ENCODE measurements around the gene GNG7. TPM values are rescaled to one million over a fixed set of nuclear protein-coding genes. Genes with fewer than 3 reads are reported as not detected.

Gene GNG7
- total RNA-seq, 1 donor from 2014 or later: not detected

DNA sequence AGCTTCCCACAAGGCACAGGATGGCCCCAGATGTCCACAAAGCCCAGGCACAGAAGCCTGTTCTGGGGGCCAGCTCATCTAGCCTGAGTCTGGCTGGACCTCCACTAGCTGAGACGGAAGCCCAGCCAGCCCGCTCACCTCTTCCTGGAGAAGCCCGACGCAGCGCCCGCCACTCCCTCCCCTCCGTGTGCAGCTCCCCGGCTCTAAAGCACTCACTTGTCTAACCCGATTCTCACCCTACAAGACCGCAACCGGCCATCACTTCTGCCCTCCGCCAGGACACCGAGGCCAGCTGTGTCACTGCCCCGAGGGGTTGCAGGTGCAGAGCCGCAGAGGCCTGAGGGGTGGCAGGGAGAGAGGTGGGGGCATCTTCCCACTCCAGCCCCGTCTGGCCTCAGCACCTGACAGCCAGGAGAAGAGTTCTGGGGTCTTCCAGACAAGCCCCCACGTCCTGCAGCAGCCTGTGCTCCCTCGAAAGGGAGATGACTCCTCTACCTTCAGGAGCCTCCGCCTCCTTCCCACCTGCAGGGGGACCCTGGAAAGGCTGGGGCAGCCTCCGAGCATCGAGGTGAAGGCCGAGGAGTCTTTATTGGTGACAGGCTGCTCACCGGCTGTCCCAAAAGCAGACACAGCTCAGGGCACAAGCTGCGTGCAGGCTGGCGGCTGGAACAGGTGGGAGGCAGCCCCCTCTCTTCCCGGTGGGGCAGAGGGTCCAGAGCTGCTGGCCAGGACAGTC, 24.6 kb upstream of the GNG7 start:
- peak; percentile 53 for DNase-seq (ENCODE audit: low read depth)

DNA sequence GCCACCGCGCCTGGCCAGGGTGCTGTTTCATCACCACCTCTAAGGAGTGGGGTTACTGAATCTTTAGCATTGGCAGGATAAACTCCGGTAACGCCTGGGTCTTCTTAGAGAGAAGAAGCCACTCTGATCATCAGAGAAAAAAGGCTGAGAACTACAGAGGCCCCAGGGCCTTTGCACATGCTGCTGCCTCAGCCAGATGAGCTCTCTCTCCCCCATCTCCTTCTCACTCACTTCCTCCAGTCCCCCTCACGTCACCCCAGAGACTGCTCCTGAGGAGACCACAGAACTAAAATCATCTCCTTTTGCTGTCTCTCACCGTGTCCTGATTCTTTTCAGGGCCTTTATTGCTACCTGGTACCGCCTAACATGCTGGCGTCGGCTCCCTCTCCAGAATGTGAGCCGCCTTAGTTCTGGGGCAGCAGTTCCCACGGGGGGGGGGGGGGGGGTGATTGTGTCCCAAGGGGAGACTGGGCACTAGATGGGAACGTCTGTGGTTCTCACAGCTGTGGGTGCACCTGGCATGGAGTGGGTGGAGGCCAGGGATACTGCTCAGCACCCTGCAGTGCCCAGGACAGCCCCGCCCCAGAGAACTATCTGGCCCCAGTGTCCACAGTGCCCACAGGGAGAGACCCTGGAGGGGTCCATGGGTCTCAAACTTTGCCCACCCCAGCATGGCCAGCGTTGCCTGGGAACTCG, 23.8 kb upstream of the GNG7 start:
- DNase-seq (ENCODE audit: low read depth): peak; percentile 87

DNA sequence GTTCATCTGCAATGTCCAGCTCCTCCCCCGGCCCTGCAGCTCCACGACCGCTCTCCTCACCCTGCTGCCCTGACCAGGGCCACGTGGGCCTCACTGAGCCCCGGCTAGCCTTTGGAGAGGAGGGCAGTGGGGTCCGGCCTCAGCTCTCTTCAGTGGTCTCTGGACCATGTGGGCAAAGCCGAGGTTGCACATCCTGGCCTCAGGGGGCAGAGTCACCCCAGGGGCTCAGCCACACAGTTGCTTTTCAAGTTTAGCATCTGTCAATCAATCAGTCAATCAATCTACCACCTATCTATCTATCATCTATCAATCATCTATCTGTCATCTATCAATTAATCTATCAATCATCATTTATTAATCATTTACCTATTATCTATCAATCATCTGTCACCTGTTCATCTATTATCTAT, 21.7 kb upstream of the GNG7 start:
- no peak for DNase-seq (ENCODE audit: low read depth)

DNA sequence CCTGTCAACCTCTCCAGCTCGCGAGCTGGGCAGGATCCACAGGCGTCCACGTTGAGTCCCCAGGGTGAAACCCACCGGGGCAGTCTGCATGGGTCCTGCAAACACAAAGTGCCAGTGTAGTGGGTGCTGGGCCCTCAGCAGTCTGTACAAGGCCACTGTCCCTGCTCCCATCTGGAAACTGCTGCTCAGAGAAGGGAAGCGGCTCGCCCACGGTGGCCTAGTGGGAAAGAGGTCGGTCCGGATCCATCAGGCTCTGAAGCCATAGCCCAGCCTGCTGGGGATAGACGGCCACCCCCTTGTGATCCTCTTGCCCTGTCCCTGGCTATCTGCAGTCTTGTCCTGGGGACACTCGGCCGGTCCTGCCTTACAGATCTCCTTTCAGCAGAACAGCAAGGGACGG, 21.3 kb upstream of the GNG7 start:
- DNase-seq (ENCODE audit: low read depth): no peak

DNA sequence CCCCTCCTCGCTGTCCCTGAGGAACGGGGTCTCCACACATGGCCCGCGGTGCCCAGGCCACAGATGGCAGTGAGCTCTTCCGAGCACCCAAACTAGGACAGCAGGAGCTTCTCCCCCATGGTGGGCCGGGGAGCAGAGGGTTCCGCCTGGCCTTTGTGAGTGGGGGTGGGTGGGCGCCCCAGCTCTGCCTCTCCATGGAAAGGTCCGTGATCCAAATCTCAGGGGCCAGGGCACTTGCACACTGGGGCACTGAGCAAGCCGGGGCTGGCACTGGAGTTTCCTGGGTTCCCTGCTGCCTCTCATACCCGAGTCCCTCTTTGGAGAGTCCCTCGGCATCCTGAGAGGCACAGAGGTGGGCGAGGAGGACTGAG, 20.8 kb upstream of the GNG7 start:
- no peak for DNase-seq (ENCODE audit: low read depth)

DNA sequence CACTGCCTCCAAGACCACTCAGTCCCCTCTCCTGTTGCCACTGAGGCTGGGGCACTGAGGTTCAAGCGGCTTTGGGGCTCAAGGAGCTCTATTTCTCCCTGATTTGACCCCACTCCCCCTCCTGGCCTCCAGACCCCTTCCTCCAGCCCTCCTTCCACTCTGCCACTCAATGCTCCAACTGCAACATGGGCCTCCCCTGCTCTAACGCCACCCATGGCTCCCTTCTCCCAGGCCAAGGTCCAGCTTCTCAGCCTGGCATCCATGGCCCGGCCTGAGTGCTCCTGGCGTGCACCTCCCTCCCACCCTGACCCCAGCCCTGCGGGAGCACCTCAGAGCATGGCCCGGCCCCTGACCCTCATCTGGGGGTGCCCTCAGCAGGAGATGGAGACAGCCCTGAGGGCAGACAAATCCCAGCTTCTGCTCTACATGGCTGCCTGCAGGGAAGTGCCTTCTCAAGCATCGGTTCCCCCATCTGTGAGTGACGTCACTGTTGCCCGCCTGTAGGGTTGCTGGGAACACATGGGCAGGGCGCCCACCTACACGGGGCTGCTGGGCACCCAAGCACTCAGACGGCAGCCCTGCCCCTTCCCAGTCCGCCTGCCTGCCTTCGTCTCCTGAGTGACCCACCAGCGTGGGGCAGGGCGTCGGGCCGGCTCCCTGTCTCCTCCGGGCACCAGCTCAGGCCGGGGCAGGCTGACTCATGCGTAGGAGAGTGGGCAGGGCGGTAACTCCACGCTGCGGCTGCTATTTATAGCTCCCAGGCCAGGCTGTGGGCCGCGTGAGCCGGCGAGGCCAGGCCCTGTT, 20.2 kb upstream of the GNG7 start:
- peak; percentile 91 for DNase-seq (ENCODE audit: low read depth)

DNA sequence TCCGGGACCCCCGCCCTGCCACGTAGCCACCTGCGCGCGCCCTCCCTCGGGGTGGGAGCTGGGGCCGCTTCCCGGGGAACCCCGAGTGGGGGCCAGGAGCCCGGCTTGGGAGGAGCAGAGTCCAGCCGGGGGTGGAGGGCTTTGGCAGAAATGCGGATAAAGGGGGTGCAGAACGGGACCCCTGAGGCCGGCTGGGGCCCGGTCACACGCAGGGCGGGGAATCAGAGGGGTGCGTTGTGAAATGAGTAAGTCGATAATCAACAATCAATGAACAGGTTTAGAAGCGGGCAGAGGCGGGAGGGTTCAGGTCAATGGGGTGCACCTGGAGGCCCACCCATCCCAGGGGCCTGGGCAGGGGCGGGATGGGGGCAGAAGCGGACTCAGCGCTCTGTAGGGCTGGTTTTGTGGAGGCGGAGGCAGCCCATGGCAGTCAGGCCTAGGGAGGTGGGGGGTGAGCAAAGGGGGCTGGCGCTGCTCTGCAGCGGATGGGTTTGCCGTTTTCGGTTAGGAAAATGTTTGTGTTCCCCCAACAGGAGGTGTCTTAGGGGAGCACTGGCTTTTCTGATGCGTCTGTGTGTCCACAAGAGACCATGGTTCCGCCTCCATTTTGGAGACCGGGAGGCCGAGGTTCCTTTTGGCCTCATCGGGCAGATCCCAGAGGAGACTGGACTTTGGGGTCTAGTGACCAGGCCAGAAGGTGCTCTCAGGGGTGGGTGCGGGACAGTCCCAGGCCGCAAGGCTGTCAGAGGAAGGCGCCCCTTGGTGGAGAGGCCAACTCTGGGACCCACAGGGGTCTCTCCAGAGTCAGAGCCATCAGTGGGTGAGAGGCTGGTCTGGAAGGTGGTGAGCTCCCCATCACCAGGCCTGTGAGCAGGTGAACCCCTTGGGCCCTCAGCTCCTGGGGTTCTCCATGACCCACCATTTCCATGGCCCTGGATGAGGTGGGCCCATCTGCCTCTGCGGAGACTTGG, 19.4 kb upstream of the GNG7 start:
- no peak for DNase-seq (ENCODE audit: low read depth)

DNA sequence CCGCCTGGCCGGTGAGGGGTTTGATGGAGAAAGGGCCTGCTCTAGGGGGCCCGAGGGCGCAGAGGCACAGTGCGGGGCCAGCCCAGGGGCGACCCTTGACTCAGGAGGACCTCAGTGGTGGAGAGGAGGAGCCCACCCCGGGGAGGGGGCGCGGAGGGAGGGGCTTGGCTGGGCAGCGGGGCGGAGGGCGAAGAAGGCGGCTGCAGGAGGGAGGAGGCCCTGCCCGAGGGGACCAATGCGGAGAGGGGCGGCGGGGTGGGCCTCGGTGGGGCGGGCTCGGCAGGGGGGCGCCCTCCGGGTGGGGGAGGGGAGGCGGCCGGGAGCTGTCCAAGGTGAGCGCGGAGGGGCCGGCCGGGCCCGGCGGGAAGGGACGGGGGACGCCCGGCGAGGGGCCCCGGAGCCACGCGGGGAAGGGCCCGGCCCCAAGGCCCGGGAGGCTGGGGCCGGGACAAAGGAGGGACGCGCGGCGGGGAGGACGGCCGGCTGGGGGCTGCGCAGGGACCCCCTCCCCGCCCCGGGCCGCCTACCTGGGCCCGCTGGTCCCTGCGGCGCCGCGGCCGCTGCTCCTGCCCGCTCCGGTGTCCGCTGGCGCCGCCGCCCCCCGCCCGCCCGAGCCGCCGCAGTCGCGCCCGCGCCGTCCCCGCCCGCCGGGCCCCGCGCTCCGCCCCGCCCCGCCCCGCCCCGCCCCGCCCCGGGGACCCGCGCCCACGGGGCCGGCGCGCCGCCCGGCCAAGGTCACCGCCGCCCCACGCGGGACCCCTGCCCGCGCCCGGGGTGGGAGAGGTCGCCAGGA, 18.5 kb upstream of the GNG7 start, which contains the start of gene DIRAS1:
TSS of gene DIRAS1 (minus strand) at position 596 of the 793 bp plus-strand sequence. CDS start 3,566 bp downstream, outside the sequence.
- DNase-seq (ENCODE audit: low read depth): no peak

DNA sequence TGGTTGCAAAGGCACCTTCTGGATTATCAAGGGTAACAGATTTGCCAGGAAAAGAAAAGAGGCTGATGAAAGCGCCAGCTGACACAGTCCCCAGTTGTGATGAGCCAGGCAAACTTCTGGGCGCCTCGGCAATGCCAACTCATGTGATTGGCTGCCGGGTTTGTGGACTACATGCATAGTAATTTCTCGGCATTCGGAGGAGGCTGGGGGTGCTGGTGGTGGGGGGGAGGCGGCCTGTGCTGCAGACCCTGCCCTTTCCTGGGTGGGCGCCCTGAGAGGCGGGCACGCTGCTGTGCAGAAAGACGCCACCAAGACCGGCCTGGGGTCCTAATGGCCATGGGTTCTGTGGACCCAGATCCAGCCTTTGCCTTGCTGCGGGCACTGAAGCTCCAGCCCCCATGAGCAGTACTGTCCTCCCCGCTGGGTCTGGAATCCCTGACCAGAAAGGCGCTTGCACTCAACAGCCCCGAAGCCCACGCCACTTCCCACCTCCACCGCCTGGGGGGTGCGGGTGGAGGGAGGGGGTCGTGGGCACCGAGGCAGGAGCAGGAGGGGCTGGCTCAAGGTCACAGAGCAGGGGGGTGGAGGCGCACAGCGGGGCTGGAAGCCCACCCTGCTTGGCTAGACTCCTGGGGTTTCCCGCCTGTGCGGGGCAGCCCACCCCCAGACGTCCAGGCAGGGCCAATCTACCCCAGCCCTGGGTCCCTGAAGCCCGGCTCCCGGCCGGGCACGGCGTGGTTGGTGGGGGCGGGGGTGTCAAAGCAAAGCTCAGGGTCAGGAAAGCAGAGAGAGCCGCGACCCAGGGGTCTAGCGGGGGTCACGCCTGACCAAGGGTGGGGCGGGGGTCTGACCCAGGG, 17.7 kb upstream of the GNG7 start:
- peak; percentile 52 for DNase-seq (ENCODE audit: low read depth)

DNA sequence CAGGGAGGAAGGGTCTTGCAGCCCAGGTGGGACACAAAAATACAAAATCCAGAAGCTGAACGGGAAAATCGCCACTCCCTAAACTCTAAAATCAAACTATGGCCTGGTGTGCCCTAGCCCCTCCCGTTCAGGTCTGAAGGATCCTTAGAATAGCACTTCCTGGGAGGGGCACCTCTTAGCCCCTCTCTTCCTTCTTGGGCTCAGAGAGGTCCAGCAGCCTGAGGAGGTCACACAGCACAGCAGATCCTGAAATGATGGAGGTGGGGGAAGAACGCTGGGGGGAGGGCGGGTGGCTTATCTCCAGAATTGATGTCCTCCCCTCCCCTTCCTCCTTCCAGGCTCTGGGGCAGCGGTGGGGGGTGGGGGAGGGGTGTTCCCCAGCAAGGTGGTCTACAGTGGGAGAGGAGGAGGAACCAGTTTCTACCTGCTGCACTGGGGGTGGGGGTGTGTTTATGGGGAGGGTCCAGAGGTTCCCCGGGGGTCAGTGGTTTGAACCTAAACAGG, 16.8 kb upstream of the GNG7 start:
- DNase-seq (ENCODE audit: low read depth): no peak

DNA sequence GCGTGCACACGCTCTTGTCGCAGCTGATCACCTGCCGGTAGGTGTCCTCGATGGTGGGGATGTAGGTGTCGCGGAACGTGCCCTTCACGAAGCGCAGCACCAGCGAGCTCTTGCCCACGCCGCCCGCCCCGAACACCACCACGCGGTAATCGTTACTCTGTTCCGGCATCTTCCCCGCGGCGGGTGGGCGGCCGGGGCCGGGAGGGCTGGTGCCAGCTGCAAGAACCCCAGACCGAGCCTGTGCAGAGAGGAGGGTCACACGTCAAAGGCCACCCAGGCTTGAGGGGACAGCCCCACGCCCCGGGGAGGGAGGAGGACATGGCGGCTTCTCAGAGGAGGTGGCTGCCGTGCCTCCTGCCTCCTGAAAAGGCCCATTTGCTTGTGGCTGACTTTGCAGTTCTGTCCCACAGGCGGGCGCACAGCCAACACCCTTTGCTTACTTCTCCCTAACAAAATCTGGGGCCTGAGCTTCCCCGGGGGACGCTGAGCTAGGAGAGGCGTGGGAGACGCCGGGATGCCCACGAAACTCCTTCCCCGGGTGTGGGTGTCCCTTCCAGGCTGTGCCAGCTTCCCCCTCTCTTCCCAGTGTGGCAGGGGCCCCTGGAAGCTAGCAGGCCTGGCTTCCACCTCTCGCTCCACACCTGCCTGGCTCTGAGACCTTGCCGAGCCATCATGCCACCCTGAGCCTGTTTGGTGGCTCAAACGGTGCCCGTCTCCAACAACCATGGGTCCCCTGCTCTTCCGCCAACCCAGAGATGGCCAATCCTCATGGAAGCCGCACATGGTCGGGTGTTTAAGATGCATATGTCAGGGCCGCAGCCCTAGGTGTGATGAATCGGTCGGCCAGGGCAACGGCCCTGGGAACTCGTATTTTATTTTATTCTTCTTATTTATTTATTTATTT, 15.4 kb upstream of the GNG7 start:
- DNase-seq (ENCODE audit: low read depth): no peak

DNA sequence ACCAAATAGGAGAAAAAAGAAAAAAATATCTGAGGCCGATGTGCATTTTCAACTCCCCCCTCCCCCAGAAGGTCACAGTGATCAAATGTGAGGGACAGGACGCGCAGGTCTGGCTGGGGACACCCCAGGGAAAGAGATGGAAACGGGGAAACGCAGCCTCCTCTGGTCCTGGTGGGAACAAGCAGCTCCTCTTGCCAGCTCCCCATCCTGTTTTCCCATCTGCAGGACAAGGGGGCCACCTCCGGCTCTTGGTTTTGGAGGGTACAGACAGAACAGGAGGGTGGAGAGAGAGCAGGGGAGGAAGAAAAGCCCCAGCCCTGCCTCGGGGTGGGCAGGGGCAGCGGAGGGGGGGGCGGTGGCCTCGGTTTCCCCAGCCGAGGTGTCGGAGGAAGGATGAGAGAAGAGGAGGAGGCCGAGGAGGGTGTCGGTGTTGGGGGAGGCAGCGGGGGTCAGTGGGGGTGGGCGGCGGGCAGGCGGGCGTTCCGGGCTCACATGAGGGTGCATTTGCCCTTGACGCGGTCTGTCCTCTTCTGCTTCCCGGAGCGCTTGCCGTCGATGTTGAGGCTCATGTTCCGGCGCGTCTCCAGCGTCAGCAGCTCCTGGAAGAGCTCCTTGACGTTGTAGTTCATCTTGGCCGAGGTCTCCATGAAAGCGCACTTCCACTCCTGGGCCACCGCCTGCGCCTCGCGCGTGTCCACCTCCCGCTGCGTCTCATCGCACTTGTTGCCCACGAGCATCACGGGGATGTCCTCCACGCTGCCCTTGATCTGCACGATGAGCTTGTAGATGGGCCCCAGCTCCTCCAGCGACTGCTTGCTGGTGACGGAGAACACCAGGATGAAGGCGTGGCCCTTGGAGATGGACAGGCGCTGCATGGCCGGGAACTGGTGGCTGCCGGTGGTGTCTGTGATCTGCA, 14.5 kb upstream of the GNG7 start:
- DNase-seq (ENCODE audit: low read depth): no peak

DNA sequence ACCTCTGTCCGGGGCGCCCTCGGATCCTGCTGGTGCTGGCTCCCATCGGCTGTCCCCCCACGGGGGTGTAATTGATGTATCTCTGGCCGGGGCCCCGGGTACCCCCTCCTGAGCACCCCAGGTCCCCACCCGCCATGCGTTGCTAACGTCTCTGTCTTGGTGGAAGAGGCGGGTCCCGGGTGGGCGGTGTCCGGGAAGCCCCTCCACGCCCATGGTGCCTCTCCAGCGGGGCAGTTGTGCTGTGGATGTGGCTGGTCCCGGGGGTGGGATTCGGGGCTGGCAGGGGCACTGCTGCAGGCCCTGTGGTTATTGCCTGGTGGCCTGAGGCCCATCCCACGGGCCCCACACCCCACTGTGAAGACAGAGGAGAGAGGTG, 13.8 kb upstream of the GNG7 start:
- DNase-seq (ENCODE audit: low read depth): no peak

DNA sequence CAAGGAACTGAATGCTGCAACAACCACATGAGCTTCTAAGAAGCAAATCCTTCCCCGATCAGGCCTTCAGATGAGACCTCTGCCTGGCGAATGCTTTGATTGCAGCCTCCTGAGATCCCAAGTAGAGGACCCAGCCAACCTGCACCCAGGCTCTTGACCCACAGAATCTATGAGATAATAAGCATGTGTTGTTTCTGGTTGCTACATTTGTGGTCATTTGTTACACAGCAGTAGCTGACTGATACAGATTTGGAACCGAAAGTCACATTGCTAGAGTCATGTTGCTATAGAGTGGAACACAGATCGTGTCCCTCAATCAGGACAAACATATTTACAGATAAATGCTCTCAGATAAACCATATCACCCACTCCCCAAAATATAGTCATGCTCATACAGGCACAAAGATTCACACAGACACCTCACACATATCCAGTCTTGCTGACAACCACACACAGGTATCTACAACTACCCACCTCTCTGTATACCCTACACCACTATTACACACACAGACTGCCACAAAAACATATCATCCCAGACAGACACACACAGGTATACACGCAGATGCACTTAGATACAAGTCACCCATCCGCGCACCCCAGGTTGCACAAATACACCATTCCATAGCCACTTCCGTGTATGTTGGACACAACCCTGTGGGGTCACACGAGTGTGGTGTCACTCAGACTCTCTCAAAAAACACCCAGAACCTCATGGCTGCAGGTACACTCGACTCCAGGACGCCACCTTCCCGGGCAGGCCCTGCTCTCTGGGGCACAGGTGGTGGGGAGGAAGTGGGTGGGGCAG, 13.2 kb upstream of the GNG7 start:
- no peak for DNase-seq (ENCODE audit: low read depth)

DNA sequence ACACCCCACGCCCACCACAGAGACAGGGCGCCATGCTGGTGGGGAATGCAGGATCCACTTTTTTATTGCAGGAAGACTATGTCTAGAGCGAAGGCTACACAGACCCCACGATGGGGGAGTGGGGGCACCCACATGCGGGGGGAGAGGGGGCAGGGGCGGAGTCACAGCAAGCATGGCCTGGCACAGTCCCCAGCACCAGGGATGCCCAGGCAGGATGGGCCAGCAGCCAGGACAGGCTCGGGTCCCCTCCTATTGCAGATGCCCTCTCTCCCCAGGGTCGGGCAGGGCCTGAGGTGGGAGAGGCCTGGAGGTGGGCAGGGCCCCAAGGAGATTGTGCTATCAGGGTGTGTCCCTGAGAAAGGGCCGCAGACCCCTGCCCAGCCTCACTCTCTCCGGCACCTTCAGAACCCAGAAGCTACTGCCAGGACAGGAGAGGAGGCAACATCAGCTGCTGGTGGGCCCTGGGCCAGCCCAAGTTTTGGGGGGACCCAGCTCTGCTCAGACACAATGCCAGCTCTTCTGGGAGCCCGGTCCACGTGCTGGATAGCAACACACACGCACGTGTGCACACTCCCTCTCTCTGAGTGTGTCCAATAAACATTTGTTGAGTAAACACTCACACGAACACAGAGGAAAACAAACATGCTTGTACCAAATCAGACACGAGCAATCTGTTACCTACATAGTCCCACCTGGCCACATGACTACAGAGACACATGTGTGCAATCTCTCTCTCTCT, 12.2 kb upstream of the GNG7 start:
- DNase-seq (ENCODE audit: low read depth): no peak

Data from myocyte (in vitro differentiated cells).